Breast epithelium (tissue), 3 donors: ENCODE measurements around the gene CEACAM7.

ENCODE experiments used
- CTCF ChIP-seq, 3 donors: fragments of 450-650 bp; IDR thresholded peaks; one replicate each; pipeline ENCODE4 v1.5.1; 2016 to 2017; ENCODE audit warnings: antibody characterized with exemption in 3 of 3, mild to moderate bottlenecking in 3 of 3, moderate library complexity in 3 of 3
- POLR2A ChIP-seq: fragments of 450-650 bp; IDR thresholded peaks from one replicate; pipeline ENCODE4 v1.6.1; 2016; ENCODE audit warnings: antibody characterized with exemption, mild to moderate bottlenecking, moderate library complexity
- POLR2AphosphoS5 ChIP-seq, 3 donors: sonication (generic); formaldehyde crosslinking; IDR thresholded peaks; one replicate each; pipeline ENCODE4 v1.6.1; 2017; ENCODE audit warnings: antibody characterized with exemption in 3 of 3

- TF ChIP-seq CTCF (IDR thresholded peaks at IDR 0.05) (no peak), POLR2A (no peak), POLR2AphosphoS5 (IDR thresholded peaks at IDR 0.05) (no peak)
Observed at GRCh38 chr19:41708481-41708880, 20.4 kb upstream of the CEACAM7 start, which contains the start of gene CEACAM5.
